ENCODE data around the gene N4BP2L1. TPM values are rescaled to one million over a fixed set of nuclear protein-coding genes. Genes with fewer than 3 reads are reported as not detected.

Gene N4BP2L1
- total RNA-seq, 1 donor from 2014 or later: 25.3 TPM

DNA sequence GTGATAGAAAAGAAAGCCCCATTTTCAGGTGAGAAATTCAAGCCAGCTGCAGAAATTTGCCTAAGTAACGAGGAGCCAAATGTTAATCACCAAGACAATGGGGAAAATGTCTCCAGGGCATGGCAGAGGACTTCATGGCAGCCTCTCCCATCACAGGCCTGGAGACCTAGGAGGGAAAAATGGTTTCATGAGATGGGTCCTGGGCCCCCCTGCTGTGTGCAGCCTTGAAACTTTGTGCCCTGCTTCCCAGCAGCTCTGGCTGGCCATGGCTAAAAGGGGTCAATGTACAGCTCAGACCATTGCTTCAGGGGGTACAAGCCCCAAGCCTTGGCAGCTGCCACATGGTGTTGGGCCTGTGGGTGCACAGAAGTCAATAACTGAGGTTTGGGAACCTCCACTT lies 9.9 kb downstream of the N4BP2L1 start:
- intact Hi-C loops (cut with DNase I): no loop called here
- Histone ChIP-seq H3K4me3 (no peak overlapping the region), H3K36me3 (no peaks in the 10 kb centered on the region), H3K4me1 (no peaks in the 10 kb centered on the region), H3K27me3 (no peaks in the 10 kb centered on the region), H3K9me3 (peaks cover 5% of the 10 kb centered on the region), H3K27ac (no peak overlapping the region)
- no peak for DNase-seq
- ATAC-seq: no peak
- TF ChIP-seq, protein P1, sequence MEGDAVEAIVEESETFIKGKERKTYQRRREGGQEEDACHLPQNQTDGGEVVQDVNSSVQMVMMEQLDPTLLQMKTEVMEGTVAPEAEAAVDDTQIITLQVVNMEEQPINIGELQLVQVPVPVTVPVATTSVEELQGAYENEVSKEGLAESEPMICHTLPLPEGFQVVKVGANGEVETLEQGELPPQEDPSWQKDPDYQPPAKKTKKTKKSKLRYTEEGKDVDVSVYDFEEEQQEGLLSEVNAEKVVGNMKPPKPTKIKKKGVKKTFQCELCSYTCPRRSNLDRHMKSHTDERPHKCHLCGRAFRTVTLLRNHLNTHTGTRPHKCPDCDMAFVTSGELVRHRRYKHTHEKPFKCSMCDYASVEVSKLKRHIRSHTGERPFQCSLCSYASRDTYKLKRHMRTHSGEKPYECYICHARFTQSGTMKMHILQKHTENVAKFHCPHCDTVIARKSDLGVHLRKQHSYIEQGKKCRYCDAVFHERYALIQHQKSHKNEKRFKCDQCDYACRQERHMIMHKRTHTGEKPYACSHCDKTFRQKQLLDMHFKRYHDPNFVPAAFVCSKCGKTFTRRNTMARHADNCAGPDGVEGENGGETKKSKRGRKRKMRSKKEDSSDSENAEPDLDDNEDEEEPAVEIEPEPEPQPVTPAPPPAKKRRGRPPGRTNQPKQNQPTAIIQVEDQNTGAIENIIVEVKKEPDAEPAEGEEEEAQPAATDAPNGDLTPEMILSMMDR (IDR thresholded peaks at IDR 0.05): no peak

DNA sequence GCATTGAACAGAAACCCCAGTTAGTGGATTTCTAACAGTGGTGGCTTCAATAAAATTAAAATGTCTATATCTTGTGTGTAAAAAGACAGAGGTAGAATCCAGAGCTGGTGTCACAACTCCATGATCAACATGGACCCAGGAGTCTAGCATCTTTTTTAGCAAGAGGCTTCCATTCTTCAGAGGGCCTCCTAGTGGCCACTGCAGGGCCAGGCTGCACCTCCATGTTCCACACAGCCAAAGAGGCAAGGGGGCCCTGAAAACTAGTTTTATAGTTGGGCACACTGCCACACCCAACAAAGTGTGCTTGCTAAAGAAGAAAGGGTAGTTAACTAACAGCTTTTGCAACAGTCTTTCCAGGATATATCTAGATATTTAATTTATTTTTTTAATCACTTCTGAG lies 12.9 kb downstream of the N4BP2L1 start:
- DNase-seq: no peak
- H3K27me3 ChIP-seq: no peaks in the 10 kb centered on the region
- peaks cover 5% of the 10 kb centered on the region for H3K9me3 ChIP-seq
- no peaks in the 10 kb centered on the region for H3K36me3 ChIP-seq
- peak; percentile 68 for ATAC-seq
- intact Hi-C loops (cut with DNase I): no loop called here
- H3K27ac ChIP-seq: no peak overlapping the region
- TF ChIP-seq, protein P1 (IDR thresholded peaks at IDR 0.05): peak; percentile 46
- H3K4me3 ChIP-seq: no peak overlapping the region
- no peaks in the 10 kb centered on the region for H3K4me1 ChIP-seq

DNA sequence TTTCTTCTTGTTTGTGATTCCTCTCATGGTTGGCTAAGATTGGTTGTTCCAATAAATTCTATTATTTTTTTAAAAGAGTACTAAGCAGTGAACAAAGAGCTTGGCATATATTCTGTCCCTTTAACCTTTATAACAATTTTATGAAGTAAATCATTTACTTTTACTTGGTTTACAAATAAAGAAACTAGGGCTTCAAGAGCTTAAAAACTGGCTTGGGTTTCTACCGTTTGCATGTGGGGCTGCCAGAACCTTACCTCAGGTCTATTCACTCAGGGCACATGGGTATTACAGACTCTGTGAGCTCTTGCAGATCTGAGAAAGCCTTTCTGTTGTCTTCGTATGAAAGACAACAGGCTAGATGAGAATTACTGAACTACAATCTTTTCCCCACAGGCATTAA lies 13.3 kb downstream of the N4BP2L1 start:
- Histone ChIP-seq H3K27me3 (no peaks in the 10 kb centered on the region), H3K36me3 (no peaks in the 10 kb centered on the region), H3K9me3 (peaks cover 1% of the 10 kb centered on the region), H3K4me3 (no peak overlapping the region), H3K4me1 (no peaks in the 10 kb centered on the region), H3K27ac (no peak overlapping the region)
- TF ChIP-seq, protein P1 (IDR thresholded peaks at IDR 0.05): no peak
- DNase-seq: no peak
- intact Hi-C loops (cut with DNase I): no loop called here
- no peak for ATAC-seq

DNA sequence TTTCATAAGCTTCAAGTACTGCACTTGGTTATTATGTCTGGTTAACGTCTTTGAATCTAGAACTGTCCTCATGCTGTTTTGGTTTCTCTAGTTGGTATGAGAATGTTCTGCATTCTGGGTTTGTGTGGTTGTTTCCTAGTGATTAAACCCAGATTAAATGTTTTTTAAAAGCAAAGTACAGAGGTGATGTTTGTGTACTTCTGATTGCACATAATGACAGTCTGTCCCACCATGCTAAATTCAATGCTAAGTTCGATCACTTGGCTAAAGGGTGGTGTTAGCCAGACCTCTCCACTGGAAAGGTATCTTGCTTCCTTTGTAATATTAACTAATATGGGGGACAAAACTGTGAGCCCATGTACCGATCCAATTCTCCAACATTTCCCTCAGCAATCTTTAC lies 14.6 kb downstream of the N4BP2L1 start:
- no peak for ATAC-seq
- TF ChIP-seq, protein P1 (IDR thresholded peaks at IDR 0.05): no peak
- no peaks in the 10 kb centered on the region for H3K27me3 ChIP-seq
- no peaks in the 10 kb centered on the region for H3K36me3 ChIP-seq
- DNase-seq: no peak
- H3K4me1 ChIP-seq: no peaks in the 10 kb centered on the region
- H3K27ac ChIP-seq: no peak overlapping the region
- no peaks in the 10 kb centered on the region for H3K9me3 ChIP-seq
- intact Hi-C loops (cut with DNase I): no loop called here
- H3K4me3 ChIP-seq: no peak overlapping the region

DNA sequence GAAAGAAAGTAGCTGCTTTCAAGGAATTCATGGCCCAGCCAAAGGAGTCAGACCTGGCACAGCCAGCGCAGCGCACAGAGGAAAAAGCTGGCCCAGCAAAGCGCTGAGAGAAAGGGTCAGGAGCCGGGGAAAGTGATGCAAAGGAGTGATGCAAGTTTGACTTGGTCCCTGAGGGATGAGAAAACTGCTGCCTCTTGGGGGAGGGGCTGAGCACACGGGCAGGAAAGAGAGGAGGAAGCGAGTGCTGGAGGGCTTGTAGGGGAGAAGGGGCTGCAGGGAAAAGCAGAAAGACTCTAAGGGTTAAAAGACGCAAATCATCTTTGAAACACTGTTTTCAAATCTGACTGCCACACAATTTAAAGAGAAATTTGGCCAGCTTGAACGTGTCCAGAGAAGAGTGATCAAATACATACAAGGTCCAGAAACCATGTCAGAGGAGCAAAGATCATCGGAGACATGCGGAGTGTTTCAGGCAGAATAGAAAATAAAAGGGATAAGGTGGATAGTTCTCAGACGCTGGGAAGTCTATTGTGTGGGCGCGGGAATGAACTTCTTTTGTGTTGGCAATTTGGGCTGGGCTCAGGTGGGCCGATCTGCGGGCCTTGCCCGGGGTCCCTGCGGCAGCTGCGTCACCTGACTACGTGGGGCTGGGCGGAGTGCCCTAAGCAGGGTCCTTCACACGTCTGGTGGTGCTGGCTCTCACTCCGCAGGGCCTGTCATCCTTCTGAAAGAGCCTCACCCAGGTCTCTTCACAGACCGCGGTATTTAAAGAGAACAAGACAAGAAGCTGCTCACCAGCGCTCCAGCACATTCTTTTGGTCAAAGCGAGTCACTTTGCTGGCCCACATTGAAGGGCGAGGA lies 18.1 kb downstream of the N4BP2L1 start:
- H3K27me3 ChIP-seq: no peaks in the 10 kb centered on the region
- H3K4me1 ChIP-seq: no peaks in the 10 kb centered on the region
- H3K9me3 ChIP-seq: no peaks in the 10 kb centered on the region
- no peak overlapping the region for H3K4me3 ChIP-seq
- DNase-seq (no peak), ATAC-seq (peak; percentile 62)
- H3K36me3 ChIP-seq: peaks cover 15% of the 10 kb centered on the region
- TF ChIP-seq, protein P1 (IDR thresholded peaks at IDR 0.05): no peak
- intact Hi-C loops (cut with DNase I): no loop called here
- no peak overlapping the region for H3K27ac ChIP-seq

Measured in upper lobe of right lung (tissue), 1 donor.